Erythroblast (primary cell): Measurements from ENCODE around the gene CACNA1I.

ENCODE experiments used
- DNase-seq, 2 experiments: peaks; one replicate each; lab custom pipeline; 2025; lab: John Stamatoyannopoulos, UW
- GATA1 ChIP-seq: IDR thresholded peaks from 2 replicates; pipeline ENCODE4 v1.6.1; 2011; ENCODE audit warnings: low read depth, mild to moderate bottlenecking, control low read depth, low read length, moderate library complexity
- POLR2A ChIP-seq: IDR thresholded peaks from 2 replicates; pipeline ENCODE4 v1.6.1; 2011; ENCODE audit warnings: mild to moderate bottlenecking, low read length

CACNA1I gene

DNA sequence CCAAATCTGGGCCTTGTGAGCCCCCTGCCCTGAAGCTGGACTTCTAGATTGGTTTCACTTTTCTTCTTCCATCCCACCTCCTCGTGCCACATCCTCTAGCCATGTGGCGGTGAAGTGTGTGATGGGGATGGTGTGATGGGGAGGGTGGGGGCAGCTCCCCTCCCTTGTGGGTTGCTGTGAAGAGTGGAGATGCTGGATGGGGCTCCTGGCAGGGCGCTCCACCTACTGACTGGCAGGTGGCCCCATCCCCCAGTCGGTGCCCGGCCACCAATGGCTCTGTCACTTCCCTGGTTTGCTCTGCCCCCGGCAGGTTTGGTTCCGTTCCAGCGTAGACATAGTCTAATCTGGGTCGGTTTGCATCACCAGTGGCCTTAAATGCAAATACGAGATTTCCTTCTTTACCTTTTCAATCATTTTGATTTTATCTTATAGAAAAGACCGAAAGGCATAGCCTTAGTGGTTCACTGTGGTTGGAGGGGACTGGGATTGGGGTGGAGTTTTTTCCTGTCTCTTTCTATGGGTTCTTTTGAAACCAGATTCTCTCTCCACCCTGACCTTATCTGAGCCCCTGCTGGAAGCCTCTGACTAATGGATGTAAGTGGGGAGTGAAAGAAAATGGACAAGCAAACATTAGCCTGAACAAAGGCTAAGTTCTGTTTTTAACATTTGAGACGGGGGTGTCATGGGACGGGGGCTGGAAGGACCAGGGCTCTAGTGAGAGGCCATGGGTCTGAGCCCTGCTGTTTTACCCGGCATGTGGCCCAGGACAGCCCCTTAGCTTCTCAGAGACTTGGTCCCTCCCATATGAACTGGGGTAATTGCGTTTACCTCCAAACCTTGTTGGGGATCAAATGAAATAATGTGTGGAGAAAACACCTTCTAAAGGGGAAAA, 149.3 kb downstream of the CACNA1I start:
- DNase-seq: no peak
- TF ChIP-seq POLR2A (no peak), GATA1 (no peak)

GRCh38 chr22:39721206-39722031, 150.9 kb downstream of the CACNA1I start:
- DNase-seq: no peak
- TF ChIP-seq POLR2A (no peak), GATA1 (no peak)

GRCh38 chr22:39722032-39722325, 151.4 kb downstream of the CACNA1I start:
- no peak for TF ChIP-seq GATA1
- TF ChIP-seq POLR2A: no peak
- no peak for DNase-seq

- peak in 1 of 2 experiments; percentile 22 for DNase-seq
- TF ChIP-seq POLR2A (no peak), GATA1 (no peak)
Observed at GRCh38 chr22:39722501-39722900, 151.9 kb downstream of the CACNA1I start.

- no peak for DNase-seq
- no peak for TF ChIP-seq POLR2A
- no peak for TF ChIP-seq GATA1
Observed at GRCh38 chr22:39723463-39723862, 152.9 kb downstream of the CACNA1I start.

GRCh38 chr22:39723899-39724351, 153.4 kb downstream of the CACNA1I start:
- TF ChIP-seq GATA1 (no peak), POLR2A (no peak)
- peak; percentile 83 to 88 for DNase-seq

- TF ChIP-seq POLR2A (no peak), GATA1 (no peak)
Observed at GRCh38 chr22:39724390-39724789, 153.8 kb downstream of the CACNA1I start.

GRCh38 chr22:39724857-39725256, 154.3 kb downstream of the CACNA1I start:
- DNase-seq: no peak
- TF ChIP-seq POLR2A (no peak), GATA1 (no peak)

More at GRCh38 chr22:39724390-39724789, 153.8 kb downstream of the CACNA1I start:
- peak; percentile 60 to 78 for DNase-seq

GRCh38 chr22:39725351-39726035, 154.9 kb downstream of the CACNA1I start:
- peak in 1 of 2 experiments; percentile 17 for DNase-seq
- TF ChIP-seq GATA1 (no peak), POLR2A (no peak)

- no peak for DNase-seq
- TF ChIP-seq POLR2A (no peak), GATA1 (no peak)
Observed at GRCh38 chr22:39727541-39727940, 157.0 kb downstream of the CACNA1I start.

GRCh38 chr22:39728236-39728860, 157.8 kb downstream of the CACNA1I start:
- no peak for DNase-seq
- TF ChIP-seq GATA1 (no peak), POLR2A (no peak)

GRCh38 chr22:39729141-39729934, 158.8 kb downstream of the CACNA1I start:
- TF ChIP-seq GATA1 (no peak), POLR2A (no peak)

DNA sequence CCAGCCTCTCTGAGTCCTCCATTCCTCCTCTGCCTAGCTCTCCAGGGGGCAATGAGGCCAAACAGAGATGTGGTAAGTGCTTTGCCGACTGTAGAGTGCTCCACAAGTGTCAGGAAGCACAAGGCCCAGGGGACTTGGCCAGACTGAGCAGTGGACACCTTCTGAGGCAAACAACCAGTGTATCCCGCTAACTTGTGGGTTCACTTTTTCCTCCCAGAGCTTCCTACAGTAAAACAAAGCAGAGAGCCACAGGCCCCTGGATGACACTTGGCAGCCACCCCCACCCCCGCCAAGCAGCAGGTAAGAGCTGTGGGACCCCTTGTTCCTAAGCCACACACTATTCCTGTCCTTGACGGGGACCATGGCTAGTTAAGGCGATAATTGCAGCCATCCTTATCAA, 160.9 kb downstream of the CACNA1I start:
- TF ChIP-seq GATA1: no peak
- no peak for TF ChIP-seq POLR2A
- no peak for DNase-seq

More at GRCh38 chr22:39729141-39729934, 158.8 kb downstream of the CACNA1I start:
- no peak for DNase-seq
